Fibroblast of lung (primary cell): ENCODE data around the gene CECR2. TPM values are rescaled to one million over a fixed set of nuclear protein-coding genes. Genes with fewer than 3 reads are reported as not detected.

Experiments
- DNase-seq, 2 donors: peaks; one replicate each; pipeline versions ENCODE4 v3.0.0 to v3.0.0-alpha.2; 2010; ENCODE audit warnings: low read depth in 2 of 2
- H2AFZ ChIP-seq: 2 replicates; pipeline ENCODE4 v1.5.1; 2012; ENCODE audit warnings: low read length, control low read depth, inconsistent platforms
- H3K27ac ChIP-seq: 2 replicates; pipeline ENCODE4 v1.5.1; 2011; ENCODE audit warnings: low read length, control low read depth; ENCODE audit not compliant: insufficient read depth
- H3K27me3 ChIP-seq: 2 replicates; pipeline ENCODE4 v1.5.1; 2011; ENCODE audit warnings: mild to moderate bottlenecking, low read length; ENCODE audit not compliant: control insufficient read depth, insufficient read depth
- H3K36me3 ChIP-seq: 2 replicates; pipeline ENCODE4 v1.5.1; 2011; ENCODE audit warnings: low read length; ENCODE audit not compliant: control insufficient read depth, insufficient read depth
- H3K4me1 ChIP-seq: 2 replicates; pipeline ENCODE4 v1.5.1; 2011; ENCODE audit warnings: low read length; ENCODE audit not compliant: control insufficient read depth, insufficient read depth; ENCODE audit errors: extremely low read depth
- H3K4me2 ChIP-seq: 2 replicates; pipeline ENCODE4 v1.5.1; 2011; ENCODE audit warnings: low read length, control low read depth; ENCODE audit not compliant: insufficient read depth; ENCODE audit errors: extremely low read depth
- H3K4me3 ChIP-seq, 4 experiments: fragments of 200-600 bp in 1 of 4; sonication (generic) in 1 of 4; replicated peaks in 1 of 4; 2 replicates each; pipeline ENCODE4 v1.5.1; 2011 to 2016; ENCODE audit warnings: low read length in 4 of 4, low read depth in 3 of 4, mild to moderate bottlenecking in 3 of 4, control low read depth in 2 of 4, inconsistent platforms in 1 of 4, mixed read lengths in 1 of 4; ENCODE audit not compliant: insufficient read depth in 1 of 4; ENCODE audit errors: control extremely low read depth in 1 of 4
- H3K79me2 ChIP-seq: 2 replicates; pipeline ENCODE4 v1.5.1; 2012; ENCODE audit warnings: mild to moderate bottlenecking, low read length, inconsistent platforms; ENCODE audit not compliant: control insufficient read depth, insufficient read depth
- H3K9ac ChIP-seq: 2 replicates; pipeline ENCODE4 v1.5.1; 2011; ENCODE audit warnings: mild to moderate bottlenecking, low read length, control low read depth; ENCODE audit not compliant: insufficient read depth
- H3K9me3 ChIP-seq: 2 replicates; pipeline ENCODE4 v1.5.1; 2012; ENCODE audit warnings: low read depth, low read length; ENCODE audit not compliant: control insufficient read depth, insufficient read depth
- H4K20me1 ChIP-seq: 2 replicates; pipeline ENCODE4 v1.5.1; 2011; ENCODE audit warnings: low read length; ENCODE audit not compliant: control insufficient read depth, insufficient read depth; ENCODE audit errors: extremely low read depth
- CTCF ChIP-seq, 2 donors: IDR thresholded peaks in 1 of 2; conservative IDR thresholded peaks in 1 of 2; 1 replicate in 1 of 2; 2 replicates in 1 of 2; pipeline ENCODE4 v1.5.1; 2011 to 2012; ENCODE audit warnings: low read length in 2 of 2, control low read depth in 1 of 2, inconsistent platforms in 1 of 2, low read depth in 1 of 2, mild to moderate bottlenecking in 1 of 2
- EZH2 ChIP-seq: IDR thresholded peaks from 2 replicates; pipeline ENCODE4 v1.5.1; 2012; ENCODE audit warnings: low read length, control low read depth, mild to moderate bottlenecking; ENCODE audit errors: missing control alignments
- polyA plus RNA-seq, 2 donors: library from polyadenylated mRNA; depleted of rRNA in 1 of 2; stranded (reverse) in 1 of 2; unstranded in 1 of 2; fragments of >200 nt; gene quantifications; 2 replicates each; pipeline ENCODE4 v1.2.1, GENCODE V29; 2011 to 2012; ENCODE audit warnings: missing spikeins in 1 of 2
- total RNA-seq: library from RNA; depleted of rRNA; stranded (reverse); fragments of >200 nt; gene quantifications from 2 replicates; pipeline ENCODE4 v1.2.1, GENCODE V29; 2014

The CECR2 gene
- total and polyA plus RNA-seq, 2 donors (not counting 1 experiment from before 2014, with no cell fraction given): under 0.01 to 0.09 TPM

GRCh38 chr22:17460895-17461294 lies 91.6 kb downstream of the CECR2 start:
- DNase-seq: no peak
- H3K27me3 ChIP-seq: no peaks in the 10 kb centered on the region
- no peaks in the 10 kb centered on the region for H3K9me3 ChIP-seq
- H3K9ac ChIP-seq: no peak overlapping the region
- H3K4me2 ChIP-seq: no peak overlapping the region
- H3K36me3 ChIP-seq: no peaks in the 10 kb centered on the region
- no peak overlapping the region for H3K27ac ChIP-seq
- H3K79me2 ChIP-seq: no peaks in the 10 kb centered on the region
- H4K20me1 ChIP-seq: no peaks in the 10 kb centered on the region
- no peak for TF ChIP-seq CTCF (conservative IDR thresholded peaks at IDR 0.05 in 1 of 2, IDR thresholded peaks at IDR 0.05 in 1 of 2; ENCODE audit: low read depth in 1 of 2, low read length in 2 of 2)
- no peak for TF ChIP-seq EZH2
- H3K4me1 ChIP-seq: no peaks in the 10 kb centered on the region
- no peak overlapping the region for H3K4me3 ChIP-seq
- H2AFZ ChIP-seq: no peak overlapping the region

DNA sequence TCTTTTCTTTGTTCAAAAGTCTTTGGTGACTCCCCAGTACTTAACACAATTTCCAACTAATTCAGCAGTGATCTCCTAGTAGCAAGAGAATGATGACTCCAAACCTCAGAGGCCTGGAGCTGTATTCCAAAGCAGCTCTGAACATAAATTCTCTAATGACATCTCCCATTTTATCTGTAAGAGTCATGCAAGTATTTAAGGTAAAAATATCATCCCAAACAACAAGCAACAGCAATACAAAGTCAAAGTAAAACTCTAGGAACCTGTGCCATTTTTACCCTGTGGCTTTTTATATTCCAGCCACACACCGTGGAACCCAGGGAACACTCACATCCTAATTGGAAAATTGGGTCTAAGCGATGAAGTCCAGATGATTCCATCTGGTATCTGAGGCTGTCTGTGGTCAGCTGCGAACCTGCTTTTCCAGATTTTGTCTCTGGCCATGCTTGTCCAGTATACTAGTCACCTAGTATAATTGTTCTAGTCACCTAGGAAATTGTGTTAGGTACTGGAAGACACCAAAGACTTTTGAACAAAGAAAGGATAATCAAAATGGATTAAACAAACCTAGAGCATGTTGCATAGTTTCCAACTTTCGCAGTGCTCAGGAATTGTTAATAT lies 101.7 kb downstream of the CECR2 start:
- no peaks in the 10 kb centered on the region for H3K4me1 ChIP-seq
- no peaks in the 10 kb centered on the region for H3K9me3 ChIP-seq
- no peak overlapping the region for H3K4me3 ChIP-seq
- no peaks in the 10 kb centered on the region for H3K27me3 ChIP-seq
- TF ChIP-seq CTCF (conservative IDR thresholded peaks at IDR 0.05 in 1 of 2, IDR thresholded peaks at IDR 0.05 in 1 of 2; ENCODE audit: low read depth in 1 of 2, low read length in 2 of 2): no peak
- TF ChIP-seq EZH2: no peak
- DNase-seq: no peak
- H3K9ac ChIP-seq: no peak overlapping the region
- no peak overlapping the region for H2AFZ ChIP-seq
- H3K79me2 ChIP-seq: no peaks in the 10 kb centered on the region
- no peak overlapping the region for H3K27ac ChIP-seq
- H3K4me2 ChIP-seq: no peak overlapping the region
- H3K36me3 ChIP-seq: no peaks in the 10 kb centered on the region
- H4K20me1 ChIP-seq: no peaks in the 10 kb centered on the region

GRCh38 chr22:17471886-17472535 lies 102.8 kb downstream of the CECR2 start:
- H2AFZ ChIP-seq: no peak overlapping the region
- H4K20me1 ChIP-seq: no peaks in the 10 kb centered on the region
- H3K4me3 ChIP-seq: no peak overlapping the region
- TF ChIP-seq CTCF (conservative IDR thresholded peaks at IDR 0.05 in 1 of 2, IDR thresholded peaks at IDR 0.05 in 1 of 2; ENCODE audit: low read depth in 1 of 2, low read length in 2 of 2): no peak
- TF ChIP-seq EZH2: no peak
- no peaks in the 10 kb centered on the region for H3K79me2 ChIP-seq
- no peaks in the 10 kb centered on the region for H3K9me3 ChIP-seq
- peak in 1 of 2 donors; percentile 46 for DNase-seq
- no peak overlapping the region for H3K9ac ChIP-seq
- no peaks in the 10 kb centered on the region for H3K4me1 ChIP-seq
- no peaks in the 10 kb centered on the region for H3K36me3 ChIP-seq
- H3K27ac ChIP-seq: no peak overlapping the region
- no peak overlapping the region for H3K4me2 ChIP-seq
- H3K27me3 ChIP-seq: no peaks in the 10 kb centered on the region
